Measurements from ENCODE around the gene ALPL. TPM values are rescaled to one million over a fixed set of nuclear protein-coding genes. Genes with fewer than 3 reads are reported as not detected.

Gene ALPL
- total RNA-seq, 2 donors from 2014 or later = 16.2 to 50.3 TPM

DNA sequence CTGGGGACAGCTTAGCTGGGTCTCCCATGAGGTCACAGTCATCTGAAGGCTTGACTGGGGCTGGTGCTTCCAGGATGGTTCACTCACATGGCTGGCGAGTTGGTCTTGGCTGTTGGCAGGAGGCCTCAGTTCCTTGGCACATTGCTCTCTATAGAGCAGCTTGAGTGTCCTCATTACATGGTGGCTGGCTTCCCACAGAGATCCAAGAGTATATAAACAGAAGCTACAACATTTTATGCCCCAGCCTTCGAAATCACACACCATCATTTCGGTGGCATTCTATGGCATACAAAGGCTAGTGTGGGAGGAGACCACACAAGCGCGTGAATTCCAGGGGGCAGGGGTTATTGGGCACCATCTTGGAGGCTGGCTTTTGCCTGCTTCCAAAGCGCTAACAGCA is 63.0 kb downstream of the ALPL start:
- peaks cover 0 to 26% of the 10 kb centered on the region in 2 donors for H3K4me1 ChIP-seq
- H3K27ac ChIP-seq = no peak overlapping the region
- no peaks in the 10 kb centered on the region for H3K36me3 ChIP-seq
- H3K4me3 ChIP-seq = no peak overlapping the region
- no peak for DNase-seq (ENCODE audit: low spot score)
- TF ChIP-seq, protein P1, sequence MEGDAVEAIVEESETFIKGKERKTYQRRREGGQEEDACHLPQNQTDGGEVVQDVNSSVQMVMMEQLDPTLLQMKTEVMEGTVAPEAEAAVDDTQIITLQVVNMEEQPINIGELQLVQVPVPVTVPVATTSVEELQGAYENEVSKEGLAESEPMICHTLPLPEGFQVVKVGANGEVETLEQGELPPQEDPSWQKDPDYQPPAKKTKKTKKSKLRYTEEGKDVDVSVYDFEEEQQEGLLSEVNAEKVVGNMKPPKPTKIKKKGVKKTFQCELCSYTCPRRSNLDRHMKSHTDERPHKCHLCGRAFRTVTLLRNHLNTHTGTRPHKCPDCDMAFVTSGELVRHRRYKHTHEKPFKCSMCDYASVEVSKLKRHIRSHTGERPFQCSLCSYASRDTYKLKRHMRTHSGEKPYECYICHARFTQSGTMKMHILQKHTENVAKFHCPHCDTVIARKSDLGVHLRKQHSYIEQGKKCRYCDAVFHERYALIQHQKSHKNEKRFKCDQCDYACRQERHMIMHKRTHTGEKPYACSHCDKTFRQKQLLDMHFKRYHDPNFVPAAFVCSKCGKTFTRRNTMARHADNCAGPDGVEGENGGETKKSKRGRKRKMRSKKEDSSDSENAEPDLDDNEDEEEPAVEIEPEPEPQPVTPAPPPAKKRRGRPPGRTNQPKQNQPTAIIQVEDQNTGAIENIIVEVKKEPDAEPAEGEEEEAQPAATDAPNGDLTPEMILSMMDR (IDR thresholded peaks at IDR 0.05) = no peak
- no peaks in the 10 kb centered on the region for H3K27me3 ChIP-seq
- peaks cover 0 to 5% of the 10 kb centered on the region in 2 donors for H3K9me3 ChIP-seq

DNA sequence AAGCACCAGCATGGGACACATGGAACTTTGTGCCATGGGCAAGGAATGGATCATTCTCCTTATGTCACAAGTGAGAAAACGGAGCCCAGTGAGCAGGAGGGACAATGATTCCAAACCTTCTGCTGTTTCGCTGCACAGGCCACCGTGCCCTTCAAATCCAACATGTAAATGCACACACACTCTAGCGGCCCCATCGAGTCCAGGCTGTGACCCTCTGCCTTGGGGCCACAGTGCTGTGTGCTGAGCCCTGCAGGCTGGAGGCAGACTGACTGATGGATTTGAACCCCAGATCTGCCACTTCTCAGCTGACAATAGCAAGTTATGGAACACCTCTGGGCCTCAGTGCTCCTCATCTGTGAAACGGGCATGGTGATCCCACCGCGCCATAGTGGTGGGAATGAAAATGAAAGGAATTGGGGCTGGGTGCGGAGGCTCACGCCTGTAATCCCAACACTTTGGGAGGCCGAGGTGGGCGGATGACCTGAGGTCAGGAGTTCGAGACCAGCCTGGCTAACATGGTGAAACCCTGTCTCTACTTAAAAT is 63.6 kb downstream of the ALPL start:
- H3K4me3 ChIP-seq = no peak overlapping the region
- H3K27me3 ChIP-seq = no peaks in the 10 kb centered on the region
- TF ChIP-seq, protein P1 (IDR thresholded peaks at IDR 0.05) = no peak
- no peak overlapping the region for H3K27ac ChIP-seq
- no peak for DNase-seq (ENCODE audit: low spot score)
- H3K4me1 ChIP-seq = peaks cover 0 to 21% of the 10 kb centered on the region in 2 donors
- H3K9me3 ChIP-seq = peaks cover 0 to 5% of the 10 kb centered on the region in 2 donors
- H3K36me3 ChIP-seq = no peaks in the 10 kb centered on the region

DNA sequence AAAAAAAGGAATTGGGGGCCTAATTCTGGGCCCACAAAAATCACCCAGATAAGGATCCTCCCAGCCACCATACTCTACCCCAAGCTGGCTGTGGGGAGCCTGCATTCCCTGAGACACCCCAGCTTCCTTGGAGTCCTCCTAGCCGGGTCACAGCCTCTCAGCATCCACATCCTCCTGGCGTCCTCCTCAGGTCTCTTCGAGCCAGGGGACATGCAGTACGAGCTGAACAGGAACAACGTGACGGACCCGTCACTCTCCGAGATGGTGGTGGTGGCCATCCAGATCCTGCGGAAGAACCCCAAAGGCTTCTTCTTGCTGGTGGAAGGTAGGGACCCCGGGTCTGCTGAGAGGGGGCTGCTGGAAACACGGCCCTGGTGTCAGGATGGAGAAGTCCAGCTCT is 64.3 kb downstream of the ALPL start:
- H3K36me3 ChIP-seq = no peaks in the 10 kb centered on the region
- H3K4me3 ChIP-seq = no peak overlapping the region
- peaks cover 0 to 21% of the 10 kb centered on the region in 2 donors for H3K4me1 ChIP-seq
- no peaks in the 10 kb centered on the region for H3K27me3 ChIP-seq
- H3K9me3 ChIP-seq = peaks cover 0 to 5% of the 10 kb centered on the region in 2 donors
- no peak for DNase-seq (ENCODE audit: low spot score)
- H3K27ac ChIP-seq = peak overlapping the region; percentile 58 to 81
- TF ChIP-seq, protein P1 (IDR thresholded peaks at IDR 0.05) = no peak

DNA sequence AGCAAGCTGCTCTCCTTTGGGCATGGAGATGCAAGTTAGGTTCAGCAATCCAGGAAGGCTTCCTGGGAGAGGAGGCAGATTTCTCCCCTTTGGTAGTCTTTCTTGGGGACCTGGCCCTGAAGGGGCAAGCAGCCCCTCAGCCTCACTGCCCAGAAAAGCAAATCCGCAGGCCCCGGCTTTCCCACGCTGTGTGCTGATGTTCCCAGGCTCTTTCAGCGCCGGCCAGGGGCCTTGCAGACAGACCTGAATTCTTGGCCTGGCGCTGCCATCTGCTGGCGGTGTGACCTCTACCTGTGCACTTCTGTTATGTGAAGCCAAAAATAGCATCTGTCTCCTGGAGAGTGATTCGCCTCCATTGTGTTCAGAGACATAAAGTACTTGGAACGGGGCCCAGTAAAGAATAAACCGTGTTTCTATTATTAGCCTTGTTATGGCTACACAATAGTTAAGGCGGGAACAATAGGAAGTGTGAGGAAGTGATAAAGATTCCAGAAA is 64.8 kb downstream of the ALPL start:
- Histone ChIP-seq H3K27me3 (no peaks in the 10 kb centered on the region), H3K4me3 (no peak overlapping the region), H3K4me1 (peaks cover 0 to 21% of the 10 kb centered on the region in 2 donors), H3K36me3 (no peaks in the 10 kb centered on the region), H3K9me3 (peaks cover 0 to 5% of the 10 kb centered on the region in 2 donors), H3K27ac (peak overlapping the region; percentile 58 to 81)
- DNase-seq (ENCODE audit: low spot score) = peak; percentile 88
- TF ChIP-seq, protein P1 (IDR thresholded peaks at IDR 0.05) = peak; percentile 25 to 73

DNA sequence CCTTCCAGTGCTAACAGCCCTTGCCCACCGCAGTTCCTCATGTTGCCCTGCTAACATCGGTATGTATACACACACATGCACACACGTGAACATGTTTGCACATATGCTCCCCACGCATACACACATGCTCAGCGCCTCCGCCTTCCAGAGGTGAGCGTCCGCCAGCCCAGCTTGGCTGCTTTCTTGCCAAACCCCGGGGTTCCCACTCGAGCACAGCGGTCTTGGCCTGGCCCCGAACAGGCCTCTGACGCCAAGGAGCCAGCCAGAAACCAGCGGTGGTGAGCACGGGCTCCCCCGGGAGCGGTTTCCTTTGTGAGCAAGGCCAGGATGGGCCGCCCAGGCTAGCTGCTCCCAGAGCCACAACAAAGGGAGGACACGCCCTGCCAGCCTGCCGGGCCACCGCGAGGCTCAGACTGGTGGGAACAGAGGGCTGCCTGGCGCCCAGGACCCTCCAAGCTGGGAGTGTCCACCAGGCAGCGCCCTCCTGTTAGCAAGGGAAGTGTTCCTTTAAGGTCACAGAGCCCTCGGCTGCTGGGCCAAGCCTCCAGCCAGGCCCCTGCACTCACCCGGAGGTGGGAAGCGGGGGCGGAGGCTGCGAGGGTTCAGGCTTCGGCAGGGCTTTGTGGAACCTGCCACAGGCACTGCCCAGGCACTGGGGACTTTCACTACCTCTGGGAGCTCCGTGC is 65.4 kb downstream of the ALPL start:
- Histone ChIP-seq H3K27me3 (no peaks in the 10 kb centered on the region), H3K4me1 (peaks cover 0 to 21% of the 10 kb centered on the region in 2 donors), H3K4me3 (no peak overlapping the region), H3K9me3 (peaks cover 0 to 5% of the 10 kb centered on the region in 2 donors), H3K27ac (peak overlapping the region; percentile 58 to 81), H3K36me3 (no peaks in the 10 kb centered on the region)
- peak; percentile 82 for DNase-seq (ENCODE audit: low spot score)
- TF ChIP-seq, protein P1 (IDR thresholded peaks at IDR 0.05) = peak in 1 of 2 donors; percentile 38
